Measurements from ENCODE around the gene ZMIZ1. TPM values are rescaled to one million over a fixed set of nuclear protein-coding genes. Genes with fewer than 3 reads are reported as not detected.

ZMIZ1 gene
- total RNA-seq, 6 experiments from 2014 or later = 38.6 to 60.3 (median 51.2) TPM

DNA sequence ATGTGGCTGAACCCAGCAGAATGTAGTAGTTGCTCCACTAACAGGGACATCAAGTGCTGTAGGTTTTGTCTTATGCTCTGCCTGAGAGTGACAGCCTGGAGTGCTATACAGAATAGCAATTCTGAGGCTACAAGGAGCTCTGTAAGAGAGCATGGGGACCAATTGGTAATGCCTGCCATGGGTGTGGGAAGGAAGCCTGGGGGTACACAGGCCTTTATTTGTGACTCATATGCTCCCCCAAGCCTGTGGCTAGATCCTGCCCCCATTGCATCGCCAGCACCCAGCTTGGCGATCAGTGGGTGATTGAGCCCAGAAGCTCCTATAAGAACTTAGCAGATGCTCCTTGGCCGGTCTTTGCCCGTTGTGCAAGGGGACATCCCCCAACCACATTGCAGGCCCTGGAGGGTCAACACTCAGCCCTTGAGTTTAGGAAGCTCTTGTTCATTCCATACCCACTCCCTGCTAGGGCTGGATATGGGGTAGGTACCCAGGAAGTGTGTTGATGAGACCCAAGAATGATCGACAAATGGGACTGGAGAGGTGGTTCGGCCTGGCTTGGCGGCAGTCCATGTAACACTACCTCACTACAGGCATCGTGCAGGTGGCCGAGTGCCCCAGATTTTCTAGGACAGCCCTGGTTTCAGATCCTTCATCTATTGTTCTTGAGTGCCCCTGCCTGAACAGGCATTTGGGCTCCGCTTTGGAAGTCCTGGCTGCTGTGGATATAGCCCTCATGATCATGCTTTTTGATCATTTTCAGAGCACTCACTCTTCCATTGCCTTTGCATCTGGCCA lies 37.7 kb downstream of the ZMIZ1 start:
- peaks cover 1% of the 10 kb centered on the region; the same call in 1 of the 2 replicates for H3K36me3 Mint-ChIP-seq (ENCODE audit: low read depth)
- no peak for DNase-seq
- no peak overlapping the region for H3K27ac Mint-ChIP-seq
- peaks cover 14% of the 10 kb centered on the region for H3K27me3 Mint-ChIP-seq (ENCODE audit: insufficient read depth)
- H3K4me1 Mint-ChIP-seq (ENCODE audit: low read depth) = peaks cover 92% of the 10 kb centered on the region
- H3K4me3 Mint-ChIP-seq = no peak overlapping the region
- TF ChIP-seq, protein P1, sequence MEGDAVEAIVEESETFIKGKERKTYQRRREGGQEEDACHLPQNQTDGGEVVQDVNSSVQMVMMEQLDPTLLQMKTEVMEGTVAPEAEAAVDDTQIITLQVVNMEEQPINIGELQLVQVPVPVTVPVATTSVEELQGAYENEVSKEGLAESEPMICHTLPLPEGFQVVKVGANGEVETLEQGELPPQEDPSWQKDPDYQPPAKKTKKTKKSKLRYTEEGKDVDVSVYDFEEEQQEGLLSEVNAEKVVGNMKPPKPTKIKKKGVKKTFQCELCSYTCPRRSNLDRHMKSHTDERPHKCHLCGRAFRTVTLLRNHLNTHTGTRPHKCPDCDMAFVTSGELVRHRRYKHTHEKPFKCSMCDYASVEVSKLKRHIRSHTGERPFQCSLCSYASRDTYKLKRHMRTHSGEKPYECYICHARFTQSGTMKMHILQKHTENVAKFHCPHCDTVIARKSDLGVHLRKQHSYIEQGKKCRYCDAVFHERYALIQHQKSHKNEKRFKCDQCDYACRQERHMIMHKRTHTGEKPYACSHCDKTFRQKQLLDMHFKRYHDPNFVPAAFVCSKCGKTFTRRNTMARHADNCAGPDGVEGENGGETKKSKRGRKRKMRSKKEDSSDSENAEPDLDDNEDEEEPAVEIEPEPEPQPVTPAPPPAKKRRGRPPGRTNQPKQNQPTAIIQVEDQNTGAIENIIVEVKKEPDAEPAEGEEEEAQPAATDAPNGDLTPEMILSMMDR (IDR thresholded peaks at IDR 0.05) = no peak
- no peaks in the 10 kb centered on the region for H3K9me3 Mint-ChIP-seq

DNA sequence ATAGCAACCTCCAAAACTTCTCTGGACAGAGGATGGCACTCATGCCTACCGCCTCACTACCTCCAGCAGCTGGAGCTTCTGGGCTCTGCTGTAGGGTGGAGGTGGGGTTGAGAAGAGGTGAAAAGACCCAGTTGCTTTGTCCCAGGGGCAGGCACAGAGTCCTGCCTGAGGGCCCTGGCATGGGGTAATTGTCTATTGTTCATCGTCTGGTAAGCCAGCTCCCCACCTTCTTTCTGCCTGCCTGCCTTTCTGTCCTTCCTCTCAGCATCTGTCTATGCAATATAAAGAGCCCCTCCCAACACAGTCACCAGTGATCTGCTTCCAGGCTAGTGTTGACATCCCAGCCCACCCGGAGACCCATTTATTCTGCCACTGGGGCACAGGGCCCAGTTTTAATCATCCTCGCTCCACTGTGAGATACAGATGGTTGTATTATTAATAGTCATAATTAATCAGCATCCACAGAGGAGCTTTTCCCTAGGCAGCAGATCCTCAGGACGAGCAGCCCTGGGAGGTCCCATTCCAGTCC lies 39.0 kb downstream of the ZMIZ1 start:
- no peak overlapping the region for H3K4me3 Mint-ChIP-seq
- peaks cover 19% of the 10 kb centered on the region for H3K27me3 Mint-ChIP-seq (ENCODE audit: insufficient read depth)
- TF ChIP-seq, protein P1 (IDR thresholded peaks at IDR 0.05) = no peak
- no peak for DNase-seq
- no peaks in the 10 kb centered on the region for H3K9me3 Mint-ChIP-seq
- H3K4me1 Mint-ChIP-seq (ENCODE audit: low read depth) = peaks cover 92% of the 10 kb centered on the region
- peaks cover 14% of the 10 kb centered on the region for H3K36me3 Mint-ChIP-seq (ENCODE audit: low read depth)
- H3K27ac Mint-ChIP-seq = peak overlapping the region; percentile 13; the same call in 1 of the 2 replicates

DNA sequence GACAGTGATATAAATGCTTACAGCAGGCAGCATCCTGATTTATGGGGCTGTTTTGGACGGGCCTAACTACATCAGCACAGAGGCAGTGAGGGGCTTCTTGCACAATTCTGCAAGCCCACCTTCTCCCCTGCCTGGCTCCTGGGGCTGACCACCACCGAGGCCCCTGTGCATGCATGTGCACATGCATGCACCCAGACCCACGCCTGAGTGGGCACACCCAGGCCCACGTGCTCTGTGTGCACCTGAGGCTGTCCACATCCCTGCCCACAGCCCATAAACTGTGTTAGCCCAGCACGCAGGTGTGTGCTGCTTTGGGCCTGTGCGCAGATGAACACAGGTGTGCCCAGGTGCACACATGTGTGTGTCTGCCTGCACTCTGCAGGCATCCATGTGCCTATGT lies 40.0 kb downstream of the ZMIZ1 start:
- Mint-ChIP-seq H3K27me3 (ENCODE audit: insufficient read depth) (peaks cover 18% of the 10 kb centered on the region), H3K4me3 (no peak overlapping the region), H3K9me3 (no peaks in the 10 kb centered on the region), H3K36me3 (ENCODE audit: low read depth) (peaks cover 17% of the 10 kb centered on the region), H3K27ac (no peak overlapping the region), H3K4me1 (ENCODE audit: low read depth) (peaks cover 92% of the 10 kb centered on the region)
- DNase-seq = no peak
- TF ChIP-seq, protein P1 (IDR thresholded peaks at IDR 0.05) = no peak

DNA sequence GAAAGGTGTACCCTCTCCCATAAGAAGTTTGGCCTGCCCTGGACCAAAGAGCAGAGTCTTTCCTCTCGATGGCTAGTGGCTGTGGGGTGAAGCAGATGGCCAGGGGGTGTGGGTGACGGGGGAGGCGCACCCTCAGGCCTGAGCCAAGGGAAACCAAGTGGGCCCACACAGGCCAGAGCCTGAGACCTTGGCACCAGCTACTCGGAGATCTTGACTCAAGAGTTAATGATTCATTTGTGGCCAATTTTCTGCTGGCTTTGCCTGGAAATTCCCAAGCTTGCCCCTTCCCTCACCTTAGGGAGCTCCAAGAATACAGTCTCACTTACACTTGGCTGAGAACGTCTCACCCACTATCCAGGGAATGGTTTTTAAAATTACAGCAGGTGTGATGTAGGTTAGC lies 42.7 kb downstream of the ZMIZ1 start:
- Mint-ChIP-seq H3K4me3 (peak overlapping the region; percentile 68), H3K27ac (peak overlapping the region; percentile 90), H3K36me3 (ENCODE audit: low read depth) (peaks cover 17% of the 10 kb centered on the region), H3K27me3 (ENCODE audit: insufficient read depth) (peaks cover 21% of the 10 kb centered on the region), H3K4me1 (ENCODE audit: low read depth) (peaks cover 93% of the 10 kb centered on the region), H3K9me3 (peaks cover 4% of the 10 kb centered on the region; the same call in 1 of the 2 replicates)
- TF ChIP-seq, protein P1 (IDR thresholded peaks at IDR 0.05) = no peak
- DNase-seq = peak; percentile 74

DNA sequence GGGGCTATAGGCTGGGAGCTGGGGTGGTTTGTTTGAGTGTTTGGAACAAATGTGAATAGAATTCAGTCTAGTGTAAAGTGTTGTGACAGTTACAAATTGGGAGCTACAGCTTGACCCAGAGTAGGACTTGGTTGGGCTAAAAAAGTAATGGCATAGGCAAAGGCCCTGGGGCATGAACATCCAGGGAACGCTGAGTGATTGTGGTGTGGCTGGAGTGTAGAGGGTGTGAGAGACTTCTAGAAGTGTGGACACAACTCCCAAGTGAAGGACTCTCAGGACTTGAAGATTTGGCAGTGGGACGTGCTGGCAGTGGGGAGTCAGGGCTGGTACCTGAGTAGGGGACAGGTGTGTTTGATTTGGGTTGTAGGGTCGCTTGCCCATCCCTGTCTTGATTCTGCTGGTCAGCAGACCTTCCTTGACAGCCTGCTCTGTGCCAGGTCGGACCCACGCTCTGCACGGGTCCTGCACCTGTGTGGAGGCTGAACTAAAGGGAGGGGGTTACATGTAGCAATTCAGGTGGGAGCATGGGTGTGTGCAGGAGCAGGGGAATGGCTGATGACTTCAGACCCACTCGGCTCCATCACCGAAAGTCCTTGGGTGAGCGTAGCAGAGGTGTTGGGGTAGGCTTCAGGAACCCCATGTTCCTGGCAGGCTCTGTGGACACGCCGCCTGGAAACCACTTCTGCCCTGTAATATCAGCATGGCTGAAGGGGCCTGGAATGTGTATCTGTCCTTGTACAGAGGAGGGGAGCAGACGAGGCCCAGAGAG lies 43.3 kb downstream of the ZMIZ1 start:
- Mint-ChIP-seq H3K4me1 (ENCODE audit: low read depth) (peaks cover 95% of the 10 kb centered on the region), H3K36me3 (ENCODE audit: low read depth) (peaks cover 19% of the 10 kb centered on the region), H3K4me3 (peak overlapping the region; percentile 71), H3K9me3 (peaks cover 4% of the 10 kb centered on the region; the same call in 1 of the 2 replicates), H3K27me3 (ENCODE audit: insufficient read depth) (peaks cover 19% of the 10 kb centered on the region), H3K27ac (peak overlapping the region; percentile 90)
- no peak for DNase-seq
- TF ChIP-seq, protein P1 (IDR thresholded peaks at IDR 0.05) = no peak

All from HFFc6 (cell line).